GM19467 (cell line): Measurements from ENCODE around the gene IFT122.

Experiments used
- ATAC-seq: cut with Tn5 transposase; IDR thresholded peaks from one replicate; pipeline ENCODE4 v1.9.1; 2021; ENCODE audit warnings: mild to moderate bottlenecking, moderate library complexity; ENCODE audit not compliant: unreplicated experiment

The IFT122 gene

DNA sequence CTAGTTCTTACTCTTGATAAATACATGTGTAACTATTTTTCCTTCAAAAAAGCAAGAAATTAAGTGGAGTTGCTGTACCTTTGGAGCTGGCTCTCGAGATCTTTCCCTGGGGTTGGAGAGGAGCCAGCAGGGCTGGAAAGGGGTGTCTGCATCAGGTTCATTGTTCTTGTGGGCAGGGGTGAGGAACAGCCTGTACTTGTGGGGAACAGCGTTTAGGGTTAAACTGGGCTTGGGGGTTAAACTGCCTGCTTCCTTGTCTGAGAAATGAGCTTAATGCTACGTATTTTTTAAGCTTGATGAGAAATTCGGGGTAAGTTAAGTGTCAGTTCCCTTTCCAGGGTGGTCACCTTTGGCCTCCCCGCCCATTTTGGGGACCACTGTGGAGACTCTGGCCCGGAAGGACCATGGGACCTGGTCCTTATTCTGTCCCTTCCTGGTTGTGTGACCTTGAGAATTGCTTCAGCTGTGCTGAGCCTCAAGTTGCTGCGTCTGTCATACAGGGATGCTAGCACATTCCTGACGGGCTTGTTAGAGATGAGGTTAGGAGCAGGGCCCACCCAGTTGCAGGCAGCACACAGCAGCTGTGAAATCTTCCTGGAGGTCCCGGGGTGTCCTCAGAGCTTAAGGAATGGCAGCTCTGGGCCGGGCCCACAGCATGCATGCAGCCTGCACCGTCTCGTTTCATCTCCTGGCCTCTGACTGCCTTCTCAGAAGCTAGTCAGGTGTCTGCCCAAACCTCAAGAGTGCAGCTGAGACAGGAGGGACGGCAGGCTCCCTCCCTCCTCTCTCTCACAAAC lies 114.5 kb downstream of the IFT122 start:
- ATAC-seq, result no peak

DNA sequence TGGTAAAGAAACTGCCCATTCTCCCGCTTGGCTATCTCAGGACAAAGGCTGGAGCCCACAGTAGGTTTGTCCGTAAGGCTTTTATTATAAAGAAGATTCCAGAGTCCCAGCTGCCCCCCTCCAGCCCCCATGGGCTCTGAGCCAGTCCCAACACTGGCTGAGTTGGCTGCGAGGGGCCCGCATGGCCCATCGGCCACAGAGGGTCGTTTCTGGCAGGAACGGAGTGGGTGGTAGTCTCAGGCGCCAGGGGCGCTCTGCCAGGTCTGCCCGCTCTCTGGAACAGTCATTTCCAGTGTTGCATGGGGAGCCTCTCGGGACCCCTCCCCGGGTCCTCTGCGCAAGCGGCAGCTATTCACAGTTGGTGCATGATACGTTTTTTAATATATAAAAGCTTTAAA lies 115.1 kb downstream of the IFT122 start:
- no peak for ATAC-seq

DNA sequence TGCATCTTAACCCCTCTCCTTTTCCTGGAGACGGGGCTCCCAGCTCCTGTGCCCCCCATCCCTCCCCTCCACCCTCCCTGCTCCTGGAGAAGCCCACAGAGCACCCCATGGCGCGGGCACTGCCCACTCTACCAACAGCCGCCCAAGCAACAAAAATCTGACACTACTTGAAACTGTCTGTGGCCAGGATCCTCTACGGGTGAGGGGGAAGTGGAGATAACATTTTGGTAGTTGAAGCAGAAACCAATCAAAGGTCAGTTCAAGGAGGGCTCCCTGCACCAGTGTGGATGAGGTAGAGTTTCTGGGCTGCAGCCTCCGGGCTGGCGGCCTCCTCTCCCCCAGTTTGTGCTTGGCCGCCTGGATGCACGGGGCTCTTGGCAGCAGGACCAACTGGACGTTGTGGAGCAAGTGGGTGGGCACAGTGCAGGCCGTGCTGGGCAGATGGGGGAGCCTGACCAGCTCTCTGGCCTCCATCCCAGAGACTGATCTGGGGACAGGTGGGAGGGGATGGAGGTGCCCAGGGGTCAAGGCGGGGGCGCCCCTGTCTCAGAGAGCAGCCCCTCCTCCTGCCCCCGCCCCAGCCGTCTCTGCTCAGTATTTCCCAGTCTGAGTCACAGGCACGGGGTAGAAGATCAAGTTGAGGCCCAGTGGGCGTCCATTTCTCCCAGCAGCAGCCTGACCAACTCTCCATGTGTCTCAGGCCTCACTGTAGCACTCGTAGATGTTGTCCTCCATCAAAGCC lies 115.8 kb downstream of the IFT122 start:
- no peak for ATAC-seq

DNA sequence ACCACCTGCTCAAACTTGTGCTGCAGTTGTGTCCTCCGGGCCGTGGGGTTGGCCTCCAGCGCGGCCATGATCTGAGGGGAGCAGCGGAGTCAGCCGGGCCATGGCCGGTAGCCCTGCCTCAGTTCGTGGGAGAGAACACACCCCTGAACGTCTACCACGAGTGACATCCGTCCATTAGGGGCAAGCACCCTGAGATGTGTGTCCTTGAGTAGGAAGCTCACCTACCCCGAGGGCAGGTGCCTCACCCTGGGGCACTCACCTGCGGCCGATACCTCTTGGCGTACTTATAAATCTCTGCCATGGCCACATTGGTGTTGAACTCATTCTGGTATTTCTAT lies 116.3 kb downstream of the IFT122 start:
- no peak for ATAC-seq

DNA sequence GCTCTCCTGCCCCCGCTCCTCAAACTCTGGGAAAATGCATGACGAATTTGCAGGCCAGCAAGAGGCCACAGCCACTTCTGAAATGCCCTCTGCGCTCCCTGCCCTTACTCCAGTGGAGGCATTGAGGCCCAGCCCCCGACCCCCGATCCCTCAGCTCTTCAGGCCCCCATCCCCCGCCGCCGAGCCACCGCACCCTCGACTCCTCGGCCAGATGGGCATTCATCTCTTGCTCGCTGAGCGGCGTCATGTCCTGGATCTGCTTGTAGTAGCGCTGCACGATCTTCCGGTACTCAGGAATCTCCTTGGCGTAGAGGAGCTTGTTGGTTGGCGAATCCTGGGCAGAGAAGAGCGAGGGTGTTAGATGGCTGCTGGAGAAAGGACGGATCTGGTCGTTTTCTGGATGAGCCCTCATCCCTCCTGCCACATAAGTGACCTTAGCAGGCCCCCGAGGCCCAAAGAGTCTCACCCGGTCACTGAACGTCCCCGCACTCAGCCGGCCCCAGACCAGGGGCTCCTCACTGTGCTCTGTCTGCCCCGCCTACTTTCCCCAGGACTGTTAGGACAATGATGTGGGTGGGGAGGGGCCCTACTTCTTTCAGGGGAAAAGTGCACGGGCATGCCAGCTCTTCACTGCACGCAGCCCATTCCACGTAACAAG lies 117.0 kb downstream of the IFT122 start:
- no peak for ATAC-seq

DNA sequence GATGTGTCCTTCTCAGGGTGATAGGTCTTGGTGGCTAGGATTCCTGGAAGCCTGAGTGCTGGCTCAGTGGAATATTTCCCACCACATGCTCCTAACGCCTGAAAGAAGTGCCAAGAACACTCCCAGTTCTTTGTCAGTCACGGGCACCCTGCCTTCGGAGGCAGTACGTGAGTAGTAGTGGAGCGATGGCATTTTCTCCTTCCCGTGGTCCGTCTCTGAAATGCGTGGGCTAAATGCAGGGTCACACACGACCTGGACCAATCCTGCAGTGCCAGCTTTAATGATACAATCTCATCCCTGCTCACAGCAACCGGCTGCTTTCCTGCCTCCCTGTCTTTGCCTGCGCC lies 117.5 kb downstream of the IFT122 start:
- ATAC-seq, result no peak

DNA sequence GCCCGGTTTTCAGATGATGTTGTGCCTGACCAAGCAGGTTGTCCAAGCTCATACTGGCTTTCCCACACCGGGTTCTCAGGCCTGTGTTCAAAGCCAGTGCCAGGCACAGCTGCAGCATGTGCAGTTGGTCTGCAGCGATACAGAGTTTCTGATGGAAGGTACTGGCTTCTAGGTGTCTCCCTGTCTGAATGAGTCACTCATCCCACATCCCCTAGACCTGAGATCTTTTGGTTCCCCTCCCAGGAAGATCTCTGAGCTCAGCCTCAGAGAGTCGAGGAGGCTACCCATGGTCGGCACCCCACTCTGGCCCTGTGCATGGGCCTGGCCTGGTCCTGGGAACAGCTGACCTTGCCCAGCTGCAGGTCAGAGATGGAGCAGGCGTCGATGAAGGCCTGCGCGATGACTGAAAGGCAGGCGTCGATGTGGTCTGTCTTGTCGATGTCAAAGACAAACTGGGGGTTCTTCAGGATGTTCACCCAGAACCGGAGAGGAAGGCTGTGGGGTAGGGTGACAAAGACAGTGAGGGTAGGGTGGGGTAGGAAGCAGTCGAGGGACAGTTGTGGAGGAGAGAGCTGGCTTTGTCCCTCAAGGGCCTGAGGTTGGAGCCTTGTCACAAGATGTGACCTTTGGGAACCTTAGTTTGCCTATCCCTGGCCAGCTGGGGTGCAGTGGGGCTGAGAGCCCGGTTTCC lies 118.2 kb downstream of the IFT122 start:
- no peak for ATAC-seq

DNA sequence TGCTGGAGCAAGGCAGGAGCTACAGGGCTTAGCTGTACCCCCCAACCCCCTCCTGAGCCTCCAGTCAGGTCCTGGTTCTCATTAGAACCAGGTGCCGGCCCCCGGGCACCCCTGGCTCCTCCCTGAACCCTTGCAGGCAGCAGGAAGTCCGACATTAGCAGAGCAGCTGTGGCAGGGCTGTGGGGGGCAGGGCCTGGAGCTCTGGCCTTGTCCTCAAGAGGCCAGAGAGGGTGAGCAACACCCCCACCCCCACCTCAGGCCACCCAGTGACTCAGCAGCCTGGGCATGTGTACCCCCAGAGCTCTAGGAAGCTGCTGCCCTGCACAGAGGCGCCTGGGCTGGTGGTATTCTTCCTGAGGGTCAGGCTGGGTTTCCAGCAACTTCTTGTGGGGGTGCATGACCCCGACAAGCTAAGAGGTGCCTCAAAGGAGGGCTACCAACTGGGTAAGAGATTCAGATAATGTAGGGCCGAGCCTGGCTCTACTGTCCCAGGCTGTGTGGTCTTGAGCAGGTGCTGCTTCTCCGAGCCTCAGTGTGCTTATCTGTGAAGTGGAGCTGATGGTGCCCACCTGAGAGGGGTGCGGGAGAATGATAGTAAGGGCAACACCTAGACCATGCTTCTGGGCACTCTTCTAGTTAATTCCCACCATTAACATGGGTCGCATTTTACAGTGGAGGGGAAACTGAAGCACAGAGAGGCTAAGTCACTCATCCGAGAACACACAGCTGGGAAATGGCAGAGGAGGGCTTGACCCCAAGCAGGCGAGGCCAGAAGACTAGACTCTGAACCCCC lies 118.9 kb downstream of the IFT122 start:
- no peak for ATAC-seq

DNA sequence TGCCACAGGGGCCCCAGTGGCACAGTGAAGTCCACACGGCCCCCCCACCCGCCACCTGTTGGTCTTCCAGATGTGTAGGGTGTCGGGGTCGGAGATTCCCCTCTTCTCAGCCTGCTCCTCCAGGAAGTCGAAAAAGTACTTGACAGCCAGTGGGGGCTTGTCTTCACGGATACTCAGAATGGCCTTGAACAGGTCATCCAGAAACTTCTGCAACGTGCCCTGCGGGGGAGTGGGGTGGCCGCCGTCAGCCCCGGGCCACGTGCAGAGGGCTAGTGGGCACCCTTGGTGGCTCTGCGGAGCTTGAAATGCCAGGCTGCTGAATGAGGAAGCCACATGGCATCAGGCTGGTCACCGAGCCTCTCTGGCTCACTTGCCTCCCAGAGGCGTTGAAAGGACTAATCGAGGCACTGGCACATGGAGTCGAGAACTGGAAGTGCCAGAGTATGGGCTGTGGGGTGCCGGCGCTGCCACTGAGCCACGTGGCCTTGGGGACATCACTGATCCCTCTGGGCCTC lies 119.6 kb downstream of the IFT122 start:
- no peak for ATAC-seq

DNA sequence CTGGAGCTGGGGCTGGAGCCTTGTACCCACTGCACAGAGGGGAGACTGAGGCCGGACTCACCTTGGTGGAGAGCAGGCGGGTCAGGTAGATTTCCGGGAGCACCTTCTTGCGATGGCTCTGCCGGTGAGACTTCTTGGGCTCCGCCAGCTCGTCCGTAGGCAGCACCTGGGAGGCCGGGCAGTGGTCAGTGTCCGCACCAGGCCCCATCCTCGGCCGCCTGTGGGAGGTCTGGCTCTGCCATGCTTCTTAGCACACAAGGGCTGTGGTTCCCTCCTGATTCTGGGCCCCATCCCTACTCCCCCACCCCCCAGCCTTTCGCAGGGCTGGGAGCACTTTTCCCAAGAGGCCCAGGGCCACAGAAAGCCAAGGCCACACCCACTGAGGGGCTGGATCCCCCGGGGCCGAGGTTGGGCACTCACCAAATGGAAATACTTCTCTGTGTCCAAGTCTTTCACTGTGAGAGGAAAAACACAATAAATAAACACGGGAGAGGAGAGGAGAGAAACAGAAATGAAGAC lies 120.3 kb downstream of the IFT122 start:
- ATAC-seq, result no peak

DNA sequence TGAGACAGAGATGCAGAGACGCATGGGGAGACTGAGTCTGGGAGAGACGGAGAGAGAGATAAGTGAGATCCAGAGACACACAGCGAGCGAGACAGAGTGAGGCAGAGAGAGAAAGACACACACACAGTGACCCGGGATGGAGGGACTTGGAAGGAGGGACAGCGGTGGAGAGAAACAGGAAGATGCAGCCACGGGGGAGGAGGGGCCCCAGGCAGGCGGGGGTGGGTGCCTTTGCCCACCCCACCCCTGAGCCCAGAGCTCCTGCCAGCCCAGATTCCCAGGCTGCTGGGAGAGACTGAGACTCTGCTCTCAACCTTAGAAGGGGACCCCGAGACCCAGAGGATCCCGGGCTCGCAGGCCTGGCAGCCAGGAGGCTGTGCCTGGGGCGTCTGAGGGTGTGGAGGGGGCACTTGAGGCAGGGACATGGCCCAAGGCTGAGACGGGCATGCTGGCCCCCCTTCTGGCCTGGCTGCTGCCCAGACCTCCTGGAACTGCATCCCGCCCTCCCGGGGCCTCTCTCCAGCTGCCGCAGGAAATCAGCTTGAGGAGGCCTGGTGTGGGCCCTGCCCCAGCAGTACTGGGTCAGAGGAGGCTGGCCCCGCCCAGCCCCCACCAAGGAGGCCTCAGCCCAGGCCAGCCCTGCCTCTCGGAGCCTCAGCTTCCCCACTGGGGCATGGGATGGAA lies 121.0 kb downstream of the IFT122 start:
- no peak for ATAC-seq

DNA sequence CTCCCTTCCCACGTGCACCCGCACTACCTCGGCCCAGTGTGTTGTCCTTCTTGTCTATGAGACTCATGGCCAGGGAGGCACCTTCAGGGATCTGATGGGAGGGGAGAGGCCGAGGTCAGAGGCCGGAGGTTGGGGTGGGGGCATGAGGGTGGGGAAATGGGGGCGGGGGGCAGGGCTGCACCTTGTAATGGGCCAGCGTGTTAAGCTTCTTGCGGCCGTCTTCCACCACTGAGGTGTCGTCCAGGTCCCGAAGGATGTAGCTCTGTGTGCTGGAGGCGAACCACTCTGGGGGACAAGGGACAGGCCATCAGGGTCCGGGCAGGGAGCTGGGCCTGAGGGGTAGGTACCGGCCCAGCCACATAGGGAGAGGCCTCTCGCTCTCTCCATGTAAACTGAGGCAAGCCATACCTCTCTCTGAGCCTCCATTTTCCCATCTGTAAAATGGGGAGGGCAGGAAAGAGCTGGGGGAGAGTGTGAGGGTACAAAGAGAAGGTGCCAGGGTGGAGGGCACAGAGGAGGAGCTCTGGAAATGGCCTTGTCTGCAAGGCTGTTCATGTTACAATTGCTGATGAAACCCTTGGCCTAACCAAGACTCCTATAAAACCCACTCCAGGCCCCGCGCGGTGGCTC lies 121.7 kb downstream of the IFT122 start:
- ATAC-seq, result no peak

DNA sequence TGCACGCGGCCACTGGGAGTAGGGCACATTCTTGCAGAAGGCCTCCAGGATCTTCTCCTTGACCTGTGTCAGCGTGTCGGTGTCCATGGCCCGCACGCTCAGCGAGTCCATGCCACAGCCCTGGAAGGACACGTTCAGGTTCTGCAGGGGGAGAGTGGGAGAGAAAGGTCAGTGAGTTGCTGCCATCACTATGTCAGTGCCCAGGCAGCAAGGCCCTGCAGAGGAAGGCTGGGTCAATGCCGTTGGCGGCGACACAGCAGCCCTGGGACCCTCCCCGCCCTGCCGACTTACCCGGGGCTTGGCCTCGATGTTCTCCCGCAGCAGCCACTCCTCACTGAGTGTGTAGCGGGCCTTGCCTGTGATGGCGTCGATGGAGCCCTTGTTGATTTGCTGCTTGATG lies 122.8 kb downstream of the IFT122 start:
- ATAC-seq, result no peak

DNA sequence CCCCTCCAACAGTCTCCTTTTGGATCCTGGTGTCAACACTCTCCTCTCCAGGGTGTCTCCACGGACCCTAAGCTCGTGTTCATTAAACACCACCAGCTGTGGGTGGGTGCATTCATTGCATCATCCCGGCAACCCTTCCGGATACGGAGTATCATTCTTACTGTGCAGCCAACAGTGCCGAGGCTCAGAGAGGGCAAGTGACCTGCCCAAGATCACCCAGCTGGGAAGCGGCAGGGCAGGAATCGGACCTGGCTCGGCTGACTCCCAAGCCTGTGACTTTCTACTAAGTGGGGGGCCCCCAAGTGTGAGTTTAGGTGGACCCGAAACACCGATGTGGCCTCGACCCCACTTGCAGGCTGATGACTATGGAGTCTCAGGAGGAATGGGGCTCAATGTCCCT lies 123.3 kb downstream of the IFT122 start:
- ATAC-seq, result no peak

DNA sequence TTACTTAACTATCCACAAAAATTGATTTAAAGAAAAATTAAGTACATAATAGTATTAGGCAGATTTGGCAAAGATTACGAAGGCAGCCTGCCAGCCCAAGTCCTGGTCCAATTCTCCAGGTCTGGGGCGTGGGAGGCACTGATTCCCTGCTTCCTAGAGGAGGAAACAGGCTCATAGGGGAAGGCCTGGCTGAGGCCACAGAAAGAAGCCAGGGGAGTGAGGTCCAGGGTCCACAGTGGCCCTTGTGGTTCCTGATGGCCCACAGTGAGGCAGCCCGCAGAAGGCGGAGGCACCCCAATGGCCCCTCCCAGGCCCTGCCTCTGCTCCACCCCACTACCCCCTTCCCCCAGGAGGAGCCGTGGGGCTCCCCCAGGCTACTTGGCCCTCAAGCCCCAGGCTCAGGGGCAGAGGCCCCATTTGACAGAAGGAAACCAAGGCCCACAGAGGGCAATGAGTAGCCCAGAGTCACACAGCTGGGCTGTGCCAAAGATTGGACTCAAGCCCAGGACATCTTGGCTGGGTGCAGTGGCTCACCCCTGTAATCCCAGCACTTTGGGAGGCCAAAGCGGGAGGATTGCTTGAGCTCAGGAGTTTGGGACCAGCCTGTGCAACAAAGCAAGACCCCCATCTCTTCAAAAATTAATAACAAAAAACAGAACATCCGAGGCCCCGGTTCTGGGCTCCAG lies 124.0 kb downstream of the IFT122 start:
- no peak for ATAC-seq

DNA sequence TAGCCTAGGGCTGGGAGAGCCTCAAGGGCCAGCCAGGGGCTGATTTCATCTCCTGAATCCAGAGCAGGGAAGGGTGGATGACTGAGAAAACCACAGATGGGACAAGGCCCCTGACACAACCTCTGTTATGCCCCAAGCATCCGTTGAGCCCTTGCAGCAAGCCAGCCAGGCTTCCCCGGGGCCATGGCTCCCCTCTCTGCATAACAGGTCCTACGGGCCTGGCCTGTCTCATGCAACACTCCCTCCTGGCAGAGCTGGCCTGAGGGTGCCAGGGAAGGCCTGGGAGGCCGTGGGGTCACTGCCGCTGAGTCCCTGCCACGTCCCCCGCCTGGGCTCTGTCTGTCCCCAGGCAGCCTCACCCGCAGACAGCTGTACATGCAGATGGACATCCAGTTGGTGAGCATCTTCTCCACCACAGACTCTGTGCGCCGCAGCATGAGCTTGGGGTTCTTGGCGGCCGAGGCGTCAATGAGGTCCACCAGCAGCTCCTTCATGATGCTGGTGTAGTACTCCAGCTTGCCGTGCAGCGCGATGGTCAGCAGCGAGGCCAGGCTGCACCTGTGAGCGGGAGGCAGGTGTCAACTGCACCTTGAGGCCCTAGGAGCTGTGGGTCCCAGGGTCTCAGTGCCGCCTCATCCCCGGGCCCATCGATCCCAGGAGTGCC lies 125.1 kb downstream of the IFT122 start:
- ATAC-seq, result no peak

DNA sequence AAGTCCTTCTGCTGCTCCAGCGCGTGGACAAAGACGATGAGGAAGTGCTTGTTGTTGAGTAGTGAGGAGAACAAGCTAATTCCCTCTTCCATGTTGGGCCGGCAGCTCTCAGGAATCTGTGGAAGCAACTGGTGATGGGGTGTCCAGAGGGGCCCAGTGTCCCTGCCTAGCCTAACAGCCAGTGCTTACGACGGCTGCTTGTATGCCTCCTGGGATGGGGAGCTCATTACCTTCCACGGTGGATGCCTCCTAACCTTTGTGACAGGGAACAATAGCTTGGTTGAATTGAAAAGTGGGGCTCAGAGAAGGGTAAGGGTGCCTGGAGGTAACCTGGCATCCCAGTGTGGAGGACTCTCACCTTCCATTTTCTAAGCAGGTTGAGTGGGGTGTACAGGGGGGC lies 125.9 kb downstream of the IFT122 start:
- ATAC-seq, result no peak

DNA sequence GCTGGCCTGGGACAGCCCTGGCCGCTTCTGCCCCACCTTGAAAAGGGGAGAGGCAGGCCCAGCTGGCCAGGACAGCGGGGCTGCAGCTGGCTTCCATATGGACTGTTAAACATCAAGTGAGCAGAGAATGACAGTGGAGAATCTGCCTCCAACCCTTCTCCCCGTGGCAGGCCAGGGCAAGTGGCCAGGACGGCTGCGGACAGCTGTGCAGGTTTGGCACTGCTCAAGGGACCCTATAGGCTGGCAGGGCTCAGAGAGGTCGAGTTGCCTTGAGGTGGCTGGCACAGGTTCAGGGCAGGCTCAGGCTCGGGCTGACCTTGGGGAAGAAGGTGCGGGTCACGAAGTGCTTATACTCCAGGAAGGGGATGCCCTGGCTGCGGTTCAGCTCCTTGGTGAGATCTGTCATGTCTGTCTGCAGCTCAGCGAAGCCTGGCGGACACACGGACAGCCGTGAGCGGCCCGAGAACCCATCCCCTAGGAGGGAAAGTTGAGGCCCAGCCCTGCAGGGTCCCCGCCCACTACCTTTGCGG lies 127.2 kb downstream of the IFT122 start:
- no peak for ATAC-seq
